ENCODE measurements around the gene TCF21. TPM values are rescaled to one million over a fixed set of nuclear protein-coding genes. Genes with fewer than 3 reads are reported as not detected.

TCF21 gene
- total and polyA plus RNA-seq, 8 donors: 21.7 to 220 (median 188) TPM

DNA sequence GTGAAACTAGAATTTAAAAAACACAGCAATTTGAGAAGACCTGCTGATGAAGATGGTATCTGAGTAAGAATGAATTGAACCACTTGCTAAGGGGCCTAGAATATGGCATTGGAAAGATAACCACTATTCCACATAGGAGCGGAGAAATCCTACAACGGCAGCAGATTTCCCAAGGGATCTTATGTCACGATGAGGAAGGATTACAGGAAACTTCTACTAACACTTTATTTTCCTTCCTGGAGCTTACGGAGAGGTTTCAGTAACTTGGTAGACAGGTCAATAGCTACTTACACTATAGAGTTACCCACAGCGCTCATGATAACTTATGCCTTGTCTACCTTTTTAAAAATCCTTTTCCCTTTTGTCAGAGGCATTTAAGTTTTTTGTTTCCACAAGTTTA is 11.8 kb upstream of the TCF21 start:
- Histone ChIP-seq H3K27ac (no peak overlapping the region), H3K27me3 (peaks cover 0 to 8% of the 10 kb centered on the region in 2 donors), H3K36me3 (no peaks in the 10 kb centered on the region), H3K4me3 (no peak overlapping the region), H3K9me3 (no peaks in the 10 kb centered on the region), H3K4me1 (no peaks in the 10 kb centered on the region)
- TF ChIP-seq CTCF (IDR thresholded peaks at IDR 0.05): no peak
- intact Hi-C loops (cut with DNase I): no loop called here
- ATAC-seq (no peak), DNase-seq (no peak)

DNA sequence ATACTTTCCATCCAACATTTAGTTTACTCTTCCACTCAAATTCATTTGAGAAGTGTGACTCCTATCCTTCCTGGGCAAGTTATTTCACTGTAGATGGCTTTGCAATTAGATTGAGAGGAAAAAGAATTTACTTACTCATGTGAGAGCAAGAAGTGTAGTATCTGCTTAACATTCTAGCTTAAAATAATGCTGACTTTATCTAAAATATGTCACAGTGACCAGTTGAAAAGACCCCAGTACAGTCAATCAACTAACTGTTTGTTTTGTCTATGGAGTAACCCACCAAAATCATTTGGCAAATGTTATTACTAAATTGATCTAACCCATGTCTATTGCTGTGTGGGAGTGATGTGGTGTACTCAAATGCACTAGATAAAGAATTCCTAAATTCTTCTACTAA is 8.9 kb upstream of the TCF21 start:
- intact Hi-C loops (cut with DNase I): no loop called here
- Histone ChIP-seq H3K27ac (no peak overlapping the region), H3K4me1 (no peaks in the 10 kb centered on the region)

GRCh38 chr6:133880896-133881295 is 8.0 kb upstream of the TCF21 start:
- H3K27ac ChIP-seq: no peak overlapping the region
- no peak overlapping the region for H3K4me3 ChIP-seq
- ATAC-seq (no peak), DNase-seq (no peak)
- intact Hi-C loops (cut with DNase I): no loop called here
- no peaks in the 10 kb centered on the region for H3K4me1 ChIP-seq
- H3K27me3 ChIP-seq: peaks cover 0 to 37% of the 10 kb centered on the region in 2 donors
- no peaks in the 10 kb centered on the region for H3K36me3 ChIP-seq
- H3K9me3 ChIP-seq: no peaks in the 10 kb centered on the region
- no peak for TF ChIP-seq CTCF (IDR thresholded peaks at IDR 0.05)

More for the DNA sequence above, 8.9 kb upstream of the TCF21 start:
- no peak for ATAC-seq
- no peak for DNase-seq
- no peak for TF ChIP-seq CTCF (IDR thresholded peaks at IDR 0.05)
- Histone ChIP-seq H3K27me3 (peaks cover 0 to 28% of the 10 kb centered on the region in 2 donors), H3K9me3 (no peaks in the 10 kb centered on the region), H3K4me3 (no peak overlapping the region), H3K36me3 (no peaks in the 10 kb centered on the region)

DNA sequence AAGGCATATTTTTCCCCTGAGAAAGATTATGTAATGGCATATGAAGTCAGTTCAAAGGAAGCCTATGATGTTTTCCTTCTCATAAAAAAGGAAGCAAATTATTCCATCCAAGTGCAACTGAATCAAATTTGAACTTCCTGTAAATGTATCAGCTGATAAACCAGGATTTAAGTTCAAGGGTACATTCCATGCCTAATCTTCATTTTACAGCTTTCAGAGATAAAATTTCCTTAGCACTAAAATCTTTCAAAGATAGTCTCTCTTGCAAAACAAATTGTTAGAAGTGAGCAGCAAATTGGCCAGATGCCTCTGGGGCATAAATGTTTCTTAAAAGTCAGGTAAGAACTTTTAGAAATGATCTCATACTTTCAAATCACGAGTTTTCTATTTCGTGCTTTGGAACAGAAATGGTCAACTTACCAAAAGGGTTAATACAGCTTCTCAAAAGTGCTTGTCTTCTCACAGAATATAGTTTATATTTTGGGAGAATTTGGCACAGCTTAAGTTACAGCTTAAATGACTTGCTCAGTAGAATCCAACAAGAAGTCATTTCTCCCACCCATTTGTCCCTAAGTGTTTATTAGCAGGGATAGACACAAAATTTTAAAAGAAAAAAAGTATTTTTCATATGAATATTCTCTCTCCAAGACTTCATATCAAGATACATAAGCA is 2.7 kb upstream of the TCF21 start:
- no peaks in the 10 kb centered on the region for H3K9me3 ChIP-seq
- no peak overlapping the region for H3K4me3 ChIP-seq
- H3K36me3 ChIP-seq: no peaks in the 10 kb centered on the region
- TF ChIP-seq CTCF (IDR thresholded peaks at IDR 0.05): no peak
- ATAC-seq (no peak), DNase-seq (no peak)
- H3K27ac ChIP-seq: peak overlapping the region in 1 of 2 donors; percentile 35
- intact Hi-C loops (cut with DNase I): no loop called here
- H3K27me3 ChIP-seq: peaks cover 26 to 86% of the 10 kb centered on the region in 2 donors
- no peaks in the 10 kb centered on the region for H3K4me1 ChIP-seq

DNA sequence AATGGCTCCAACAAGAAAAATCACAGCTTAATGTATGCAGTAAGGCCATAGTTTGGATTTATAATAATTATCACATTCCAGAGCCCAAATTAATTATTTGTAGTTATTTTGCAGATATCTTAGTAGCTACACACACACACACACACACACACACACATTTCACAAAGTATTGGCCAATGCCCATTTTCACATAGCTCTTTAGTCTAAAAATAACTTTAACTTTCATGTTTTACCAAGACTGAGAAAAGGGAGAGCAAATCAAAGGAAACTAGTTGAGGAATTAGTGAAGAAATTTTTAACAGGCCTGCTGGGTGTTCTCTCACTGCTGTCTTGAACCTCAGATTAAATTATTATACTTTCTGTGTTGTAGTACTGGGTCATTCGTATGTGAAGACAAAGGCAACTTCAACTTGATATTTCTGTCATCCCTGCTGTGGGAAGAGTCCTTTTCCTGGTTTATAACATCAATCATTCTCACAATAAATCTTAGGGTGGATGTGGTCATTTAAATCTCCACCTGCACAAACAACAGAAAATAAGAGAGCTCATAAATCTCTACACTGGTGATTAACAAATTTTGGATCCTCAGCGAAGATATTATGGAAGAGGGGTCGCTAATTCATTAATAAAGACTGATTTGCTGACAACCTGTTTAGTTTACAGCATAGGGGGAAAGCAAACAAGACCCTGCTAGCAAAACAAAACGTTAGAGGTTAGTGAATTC is 1.6 kb upstream of the TCF21 start:
- H3K27me3 ChIP-seq: peaks cover 36 to 92% of the 10 kb centered on the region in 2 donors
- DNase-seq: no peak
- H3K4me1 ChIP-seq: no peaks in the 10 kb centered on the region
- no peak for ATAC-seq
- H3K36me3 ChIP-seq: no peaks in the 10 kb centered on the region
- intact Hi-C loops (cut with DNase I): no loop called here
- H3K27ac ChIP-seq: peak overlapping the region in 1 of 2 donors; percentile 84
- no peak overlapping the region for H3K4me3 ChIP-seq
- no peak for TF ChIP-seq CTCF (IDR thresholded peaks at IDR 0.05)
- H3K9me3 ChIP-seq: no peaks in the 10 kb centered on the region
